GM12878 (cell line): ENCODE data around the gene EHBP1L1. TPM values are rescaled to one million over a fixed set of nuclear protein-coding genes. Genes with fewer than 3 reads are reported as not detected.

Experiments used
- CBFB ChIP-seq: IDR thresholded peaks from 2 replicates; pipeline ENCODE4 v1.6.1; 2016; ENCODE audit warnings: antibody characterized with exemption, low read depth
- EED ChIP-seq: sonication (generic); IDR thresholded peaks from 2 replicates; pipeline ENCODE4 v1.6.1; 2016; ENCODE audit warnings: antibody characterized with exemption, low read depth
- MTA2 ChIP-seq: fragments of 450-650 bp; IDR thresholded peaks from 2 replicates; pipeline ENCODE4 v1.6.1; 2016; ENCODE audit warnings: low read depth, mild to moderate bottlenecking, moderate library complexity
- MXI1 ChIP-seq: fragments of 150-350 bp; IDR thresholded peaks from 2 replicates; pipeline ENCODE4 v1.6.1; 2011; ENCODE audit warnings: low read depth, mild to moderate bottlenecking, inconsistent platforms, low read length, improper control_type of control experiment
- POLR2A ChIP-seq: IDR thresholded peaks from 2 replicates; pipeline ENCODE4 v1.6.1; 2011; ENCODE audit warnings: low read depth, mild to moderate bottlenecking, low read length
- RCOR1 ChIP-seq: conservative IDR thresholded peaks from 2 replicates; pipeline ENCODE4 v1.6.1; 2012; ENCODE audit warnings: low read depth, low read length, improper control_type of control experiment
- SPI1 ChIP-seq: IDR thresholded peaks from 2 replicates; pipeline ENCODE4 v1.6.1; 2011; ENCODE audit warnings: low read depth, mild to moderate bottlenecking, low read length, moderate library complexity, borderline replicate concordance; ENCODE audit not compliant: insufficient read depth
- STAT1 ChIP-seq: fragments of 450-650 bp; conservative IDR thresholded peaks from 2 replicates; pipeline ENCODE4 v1.6.1; 2014; ENCODE audit warnings: antibody characterized with exemption, mild to moderate bottlenecking
- TAF1 ChIP-seq: IDR thresholded peaks from 2 replicates; pipeline ENCODE4 v1.6.1; 2011; ENCODE audit warnings: mild to moderate bottlenecking, low read depth, low read length, borderline replicate concordance
- TCF12 ChIP-seq: IDR thresholded peaks from 2 replicates; pipeline ENCODE4 v1.6.1; 2011; ENCODE audit warnings: low read depth, mild to moderate bottlenecking, low read length
- polyA plus RNA-seq, 11 experiments: library from polyadenylated mRNA; depleted of rRNA in 4 of 11; unstranded in 6 of 11; stranded (reverse) in 5 of 11; fragments of >200 nt; fragmentation: Nextera tagmentation in 4 of 11; fragmentation: Illumina TruSeq in 1 of 11; extraction: Ambion mirVana in 4 of 11; extraction: Trizol in 1 of 11; gene quantifications; 1 replicate in 1 of 11; 2 replicates in 10 of 11; pipeline versions ENCODE4 v1.2.1 to v1.2.3, GENCODE V29; 2011 to 2016; ENCODE audit warnings: inconsistent platforms in 2 of 11, missing spikeins in 2 of 11, low read depth in 1 of 11
- total RNA-seq, 4 experiments: library from RNA; depleted of rRNA in 3 of 4; stranded (reverse); fragments of >200 nt in 3 of 4; fragmentation: Illumina TruSeq in 1 of 4; extraction: Trizol in 1 of 4; gene quantifications; 2 replicates each; pipeline versions ENCODE4 v1.2.1 to v1.2.3, GENCODE V29; 2013 to 2021
- TF ChIP-seq, protein P1 (sequence below): fragments of 450-650 bp; IDR thresholded peaks from 2 replicates; pipeline ENCODE4 v1.6.1; 2016; ENCODE audit warnings: mild to moderate bottlenecking, moderate library complexity, borderline replicate concordance
- TF ChIP-seq, protein P2 (sequence below): fragments of 450-650 bp; IDR thresholded peaks from 2 replicates; pipeline ENCODE4 v1.6.1; 2017; ENCODE audit warnings: low read depth, mild to moderate bottlenecking, moderate library complexity
- TF ChIP-seq, protein P3 (sequence below): fragments of 450-650 bp; formaldehyde crosslinking; IDR thresholded peaks from 2 replicates; pipeline ENCODE4 v1.4.0; 2022; ENCODE audit warnings: mild to moderate bottlenecking, moderate library complexity

Gene EHBP1L1
- total and polyA plus RNA-seq, 10 of the 15 experiments (the other 5 are each of a cell fraction or from before 2014, with no cell fraction given) = 0.06 to 99.4 (median 32.7) TPM

DNA sequence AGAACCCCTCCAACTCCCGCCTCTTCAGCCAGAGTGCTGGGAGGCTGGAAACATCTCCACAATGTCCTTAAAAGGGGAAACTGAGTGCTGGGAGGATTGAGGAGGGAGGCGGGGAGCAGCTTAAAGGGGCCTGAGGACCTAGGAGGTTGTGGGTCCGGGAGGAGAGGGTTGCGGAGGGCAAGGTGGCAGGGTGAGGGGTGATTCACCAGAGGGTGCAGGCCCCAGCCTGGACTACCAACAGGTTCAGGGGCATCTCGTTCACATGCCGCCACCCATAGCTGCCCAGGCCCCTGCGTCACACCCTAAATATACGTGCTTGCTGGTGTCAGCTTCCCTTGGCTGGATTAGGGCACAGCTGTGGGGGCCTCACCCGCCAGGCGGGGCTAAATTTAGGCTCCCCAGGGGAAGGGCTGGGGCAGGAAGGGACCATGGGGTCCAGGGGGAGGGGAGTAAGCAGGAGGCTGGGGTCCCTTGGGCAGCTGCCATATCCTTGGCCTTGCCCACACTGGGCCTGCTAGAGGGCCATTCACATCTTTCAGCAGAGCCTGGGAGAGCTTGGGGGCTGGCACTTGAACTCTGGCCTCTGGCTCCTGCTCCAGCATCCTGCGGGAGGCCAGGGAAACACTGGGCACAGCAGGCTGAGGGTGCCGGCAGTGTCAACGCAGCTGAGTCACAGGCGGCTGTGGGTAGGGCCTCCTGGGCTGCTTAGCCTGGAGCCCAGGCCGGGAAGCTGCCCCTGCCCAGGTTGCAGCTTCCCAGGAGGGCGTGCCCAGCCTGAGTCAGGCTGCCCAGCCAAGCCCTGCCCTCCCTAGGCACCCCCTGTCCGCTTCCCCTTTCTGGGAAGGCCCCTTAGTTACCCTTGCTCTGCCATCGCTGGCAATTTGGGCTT, 1.3 kb downstream of the EHBP1L1 start (continued):
- TF ChIP-seq, protein P1, sequence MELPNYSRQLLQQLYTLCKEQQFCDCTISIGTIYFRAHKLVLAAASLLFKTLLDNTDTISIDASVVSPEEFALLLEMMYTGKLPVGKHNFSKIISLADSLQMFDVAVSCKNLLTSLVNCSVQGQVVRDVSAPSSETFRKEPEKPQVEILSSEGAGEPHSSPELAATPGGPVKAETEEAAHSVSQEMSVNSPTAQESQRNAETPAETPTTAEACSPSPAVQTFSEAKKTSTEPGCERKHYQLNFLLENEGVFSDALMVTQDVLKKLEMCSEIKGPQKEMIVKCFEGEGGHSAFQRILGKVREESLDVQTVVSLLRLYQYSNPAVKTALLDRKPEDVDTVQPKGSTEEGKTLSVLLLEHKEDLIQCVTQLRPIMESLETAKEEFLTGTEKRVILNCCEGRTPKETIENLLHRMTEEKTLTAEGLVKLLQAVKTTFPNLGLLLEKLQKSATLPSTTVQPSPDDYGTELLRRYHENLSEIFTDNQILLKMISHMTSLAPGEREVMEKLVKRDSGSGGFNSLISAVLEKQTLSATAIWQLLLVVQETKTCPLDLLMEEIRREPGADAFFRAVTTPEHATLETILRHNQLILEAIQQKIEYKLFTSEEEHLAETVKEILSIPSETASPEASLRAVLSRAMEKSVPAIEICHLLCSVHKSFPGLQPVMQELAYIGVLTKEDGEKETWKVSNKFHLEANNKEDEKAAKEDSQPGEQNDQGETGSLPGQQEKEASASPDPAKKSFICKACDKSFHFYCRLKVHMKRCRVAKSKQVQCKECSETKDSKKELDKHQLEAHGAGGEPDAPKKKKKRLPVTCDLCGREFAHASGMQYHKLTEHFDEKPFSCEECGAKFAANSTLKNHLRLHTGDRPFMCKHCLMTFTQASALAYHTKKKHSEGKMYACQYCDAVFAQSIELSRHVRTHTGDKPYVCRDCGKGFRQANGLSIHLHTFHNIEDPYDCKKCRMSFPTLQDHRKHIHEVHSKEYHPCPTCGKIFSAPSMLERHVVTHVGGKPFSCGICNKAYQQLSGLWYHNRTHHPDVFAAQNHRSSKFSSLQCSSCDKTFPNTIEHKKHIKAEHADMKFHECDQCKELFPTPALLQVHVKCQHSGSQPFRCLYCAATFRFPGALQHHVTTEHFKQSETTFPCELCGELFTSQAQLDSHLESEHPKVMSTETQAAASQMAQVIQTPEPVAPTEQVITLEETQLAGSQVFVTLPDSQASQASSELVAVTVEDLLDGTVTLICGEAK = no peak
- TF ChIP-seq RCOR1 (no peak), TCF12 (no peak), SPI1 (peak; percentile 74; the same call in 1 of the 2 replicates), MTA2 (0 out of 2 replicates have a peak, but pooled peaks have one; percentile 12), TAF1 (no peak), MXI1 (0 out of 2 replicates have a peak, but pooled peaks have one; percentile 8), POLR2A (0 out of 2 replicates have a peak, but pooled peaks have one; percentile 20), EED (peak; percentile 50), STAT1 (no peak), CBFB (0 out of 2 replicates have a peak, but pooled peaks have one; percentile 18)
- TF ChIP-seq, protein P2, sequence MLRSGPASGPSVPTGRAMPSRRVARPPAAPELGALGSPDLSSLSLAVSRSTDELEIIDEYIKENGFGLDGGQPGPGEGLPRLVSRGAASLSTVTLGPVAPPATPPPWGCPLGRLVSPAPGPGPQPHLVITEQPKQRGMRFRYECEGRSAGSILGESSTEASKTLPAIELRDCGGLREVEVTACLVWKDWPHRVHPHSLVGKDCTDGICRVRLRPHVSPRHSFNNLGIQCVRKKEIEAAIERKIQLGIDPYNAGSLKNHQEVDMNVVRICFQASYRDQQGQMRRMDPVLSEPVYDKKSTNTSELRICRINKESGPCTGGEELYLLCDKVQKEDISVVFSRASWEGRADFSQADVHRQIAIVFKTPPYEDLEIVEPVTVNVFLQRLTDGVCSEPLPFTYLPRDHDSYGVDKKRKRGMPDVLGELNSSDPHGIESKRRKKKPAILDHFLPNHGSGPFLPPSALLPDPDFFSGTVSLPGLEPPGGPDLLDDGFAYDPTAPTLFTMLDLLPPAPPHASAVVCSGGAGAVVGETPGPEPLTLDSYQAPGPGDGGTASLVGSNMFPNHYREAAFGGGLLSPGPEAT = no peak
- TF ChIP-seq, protein P3, sequence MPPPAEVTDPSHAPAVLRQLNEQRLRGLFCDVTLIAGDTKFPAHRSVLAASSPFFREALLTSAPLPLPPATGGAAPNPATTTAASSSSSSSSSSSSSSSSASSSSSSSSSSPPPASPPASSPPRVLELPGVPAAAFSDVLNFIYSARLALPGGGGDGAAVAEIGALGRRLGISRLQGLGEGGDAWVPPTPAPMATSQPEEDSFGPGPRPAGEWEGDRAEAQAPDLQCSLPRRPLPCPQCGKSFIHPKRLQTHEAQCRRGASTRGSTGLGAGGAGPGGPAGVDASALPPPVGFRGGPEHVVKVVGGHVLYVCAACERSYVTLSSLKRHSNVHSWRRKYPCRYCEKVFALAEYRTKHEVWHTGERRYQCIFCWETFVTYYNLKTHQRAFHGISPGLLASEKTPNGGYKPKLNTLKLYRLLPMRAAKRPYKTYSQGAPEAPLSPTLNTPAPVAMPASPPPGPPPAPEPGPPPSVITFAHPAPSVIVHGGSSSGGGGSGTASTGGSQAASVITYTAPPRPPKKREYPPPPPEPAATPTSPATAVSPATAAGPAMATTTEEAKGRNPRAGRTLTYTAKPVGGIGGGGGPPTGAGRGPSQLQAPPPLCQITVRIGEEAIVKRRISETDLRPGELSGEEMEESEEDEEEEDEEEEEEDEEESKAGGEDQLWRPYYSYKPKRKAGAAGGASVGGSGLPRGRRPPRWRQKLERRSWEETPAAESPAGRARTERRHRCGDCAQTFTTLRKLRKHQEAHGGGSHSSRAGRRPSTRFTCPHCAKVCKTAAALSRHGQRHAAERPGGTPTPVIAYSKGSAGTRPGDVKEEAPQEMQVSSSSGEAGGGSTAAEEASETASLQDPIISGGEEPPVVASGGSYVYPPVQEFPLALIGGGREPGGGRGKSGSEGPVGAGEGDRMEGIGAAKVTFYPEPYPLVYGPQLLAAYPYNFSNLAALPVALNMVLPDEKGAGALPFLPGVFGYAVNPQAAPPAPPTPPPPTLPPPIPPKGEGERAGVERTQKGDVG (CRISPR knock-in tag) = no peak
